ENCODE measurements around the gene KIRREL3. TPM values are rescaled to one million over a fixed set of nuclear protein-coding genes. Genes with fewer than 3 reads are reported as not detected.

The KIRREL3 gene
- total and polyA plus RNA-seq, 2 donors (not counting 3 experiments of a cell fraction or from before 2014, with no cell fraction given) = not detected

GRCh38 chr11:126838779-126839178, 161.8 kb downstream of the KIRREL3 start:
- intact Hi-C loops (cut with micrococcal nuclease) (no loop called here), dilution Hi-C loops (cut with MboI; ENCODE audit: extremely low pct_ligation_motif_present, low sequenced_read_pairs) (no loop called here)
- no peak for DNase-seq (ENCODE audit: low read depth, low spot score)
- Histone ChIP-seq H3K27me3 (ENCODE audit: control insufficient read depth in 2 of 2, insufficient read depth in 2 of 2, low read length in 2 of 2) (no peaks in the 10 kb centered on the region), H3K4me1 (ENCODE audit: control insufficient read depth, extremely low read depth, insufficient read depth, low read length) (no peaks in the 10 kb centered on the region), H3K36me3 (ENCODE audit: control insufficient read depth in 2 of 2, extremely low read depth in 1 of 2, insufficient read depth in 2 of 2, low read length in 2 of 2) (no peaks in the 10 kb centered on the region), H3K79me2 (ENCODE audit: control insufficient read depth, insufficient read depth, low read length) (no peaks in the 10 kb centered on the region), H3K9me3 (replicated peaks; ENCODE audit: control insufficient read depth, insufficient read depth, low read length) (no peaks in the 10 kb centered on the region), H3K27ac (ENCODE audit: insufficient read depth, low read depth, low read length) (no peak overlapping the region), H3K4me3 (replicated peaks in 1 of 3; ENCODE audit: insufficient read depth in 1 of 3, low read depth in 1 of 3, low read length in 3 of 3) (no peak overlapping the region), H4K20me1 (replicated peaks; ENCODE audit: control insufficient read depth, extremely low read depth, insufficient read depth, low read length) (no peaks in the 10 kb centered on the region), H3K9ac (replicated peaks; ENCODE audit: extremely low read depth, insufficient read depth, low read length) (no peak overlapping the region), H3K4me2 (ENCODE audit: insufficient read depth, low read length) (no peak overlapping the region), H3K9me1 (replicated peaks; ENCODE audit: control insufficient read depth, extremely low read depth, insufficient read depth, low read length) (no peaks in the 10 kb centered on the region), H2AFZ (ENCODE audit: low read depth, low read length) (no peak overlapping the region)
- CTCF ChIA-PET = no interaction called here
- TF ChIP-seq CTCF (IDR thresholded peaks at IDR 0.05; ENCODE audit: extremely low read depth in 1 of 2, insufficient read depth in 1 of 2, low read depth in 1 of 2, low read length in 2 of 2) (no peak), FOS (IDR thresholded peaks at IDR 0.05; ENCODE audit: borderline replicate concordance, insufficient read depth, low read length) (no peak), EZH2 (IDR thresholded peaks at IDR 0.05; ENCODE audit: borderline replicate concordance, low read depth, low read length, severe bottlenecking) (no peak), GATA2 (IDR thresholded peaks at IDR 0.05; ENCODE audit: insufficient read depth, insufficient read length, low read depth, low read length) (no peak), POLR2AphosphoS5 (IDR thresholded peaks at IDR 0.05; ENCODE audit: insufficient read depth, low read depth, low read length) (no peak)
- no peak for FAIRE-seq
- POLR2A ChIA-PET = no interaction called here
- BruUV-seq (replicated peaks) = no TSS peak

GRCh38 chr11:126837581-126837980, 163.0 kb downstream of the KIRREL3 start:
- H3K4me2 ChIP-seq (ENCODE audit: insufficient read depth, low read length) = no peak overlapping the region

More at GRCh38 chr11:126837581-126837980, 163.0 kb downstream of the KIRREL3 start:
- Histone ChIP-seq H3K9me1 (replicated peaks; ENCODE audit: control insufficient read depth, extremely low read depth, insufficient read depth, low read length) (no peaks in the 10 kb centered on the region), H2AFZ (ENCODE audit: low read depth, low read length) (no peak overlapping the region), H3K4me1 (ENCODE audit: control insufficient read depth, extremely low read depth, insufficient read depth, low read length) (no peaks in the 10 kb centered on the region), H3K9me3 (replicated peaks; ENCODE audit: control insufficient read depth, insufficient read depth, low read length) (no peaks in the 10 kb centered on the region), H3K9ac (replicated peaks; ENCODE audit: extremely low read depth, insufficient read depth, low read length) (no peak overlapping the region), H3K4me3 (replicated peaks in 1 of 3; ENCODE audit: insufficient read depth in 1 of 3, low read depth in 1 of 3, low read length in 3 of 3) (no peak overlapping the region), H3K79me2 (ENCODE audit: control insufficient read depth, insufficient read depth, low read length) (no peaks in the 10 kb centered on the region), H3K27ac (ENCODE audit: insufficient read depth, low read depth, low read length) (no peak overlapping the region), H3K36me3 (ENCODE audit: control insufficient read depth in 2 of 2, extremely low read depth in 1 of 2, insufficient read depth in 2 of 2, low read length in 2 of 2) (no peaks in the 10 kb centered on the region), H4K20me1 (replicated peaks; ENCODE audit: control insufficient read depth, extremely low read depth, insufficient read depth, low read length) (no peaks in the 10 kb centered on the region), H3K27me3 (ENCODE audit: control insufficient read depth in 2 of 2, insufficient read depth in 2 of 2, low read length in 2 of 2) (no peaks in the 10 kb centered on the region)
- intact Hi-C loops (cut with micrococcal nuclease) (no loop called here), dilution Hi-C loops (cut with MboI; ENCODE audit: extremely low pct_ligation_motif_present, low sequenced_read_pairs) (no loop called here)
- no peak for FAIRE-seq
- ChIA-PET CTCF (no interaction called here), POLR2A (no interaction called here)
- no TSS peak for BruUV-seq (replicated peaks)
- DNase-seq (ENCODE audit: low read depth, low spot score) = no peak
- TF ChIP-seq JUN (IDR thresholded peaks at IDR 0.05; ENCODE audit: borderline replicate concordance, insufficient read depth, insufficient read length, low read depth) (no peak), GATA2 (IDR thresholded peaks at IDR 0.05; ENCODE audit: insufficient read depth, insufficient read length, low read depth, low read length) (no peak), FOS (IDR thresholded peaks at IDR 0.05; ENCODE audit: borderline replicate concordance, insufficient read depth, low read length) (no peak), POLR2AphosphoS5 (IDR thresholded peaks at IDR 0.05; ENCODE audit: insufficient read depth, low read depth, low read length) (no peak), EZH2 (IDR thresholded peaks at IDR 0.05; ENCODE audit: borderline replicate concordance, low read depth, low read length, severe bottlenecking) (no peak), MYC (IDR thresholded peaks at IDR 0.05; ENCODE audit: low read depth, low read length) (no peak)

Data from endothelial cell of umbilical vein (primary cell).